Left ventricle myocardium inferior (tissue), 1 donor: ENCODE data around the gene PNPLA3. TPM values are rescaled to one million over a fixed set of nuclear protein-coding genes. Genes with fewer than 3 reads are reported as not detected.

Source experiments
- DNase-seq: peaks from one replicate; pipeline ENCODE4 v3.0.0-alpha.2; 2020
- H3K27ac ChIP-seq: fragments of 200-600 bp; replicated peaks from 2 replicates; pipeline ENCODE4 v1.8.0; 2021
- H3K27me3 ChIP-seq: fragments of 200-600 bp; 2 replicates; pipeline ENCODE4 v1.8.0; 2021; ENCODE audit warnings: low read depth
- H3K36me3 ChIP-seq: fragments of 200-600 bp; 2 replicates; pipeline ENCODE4 v1.8.0; 2021
- H3K4me1 ChIP-seq: fragments of 200-600 bp; 2 replicates; pipeline ENCODE4 v1.8.0; 2021
- H3K4me3 ChIP-seq: fragments of 200-600 bp; 2 replicates; pipeline ENCODE4 v1.8.0; 2021; ENCODE audit warnings: mild to moderate bottlenecking, moderate library complexity
- H3K9me3 ChIP-seq: fragments of 200-600 bp; replicated peaks from 2 replicates; pipeline ENCODE4 v1.8.0; 2021
- CTCF ChIP-seq: fragments of 200-600 bp; IDR thresholded peaks from 2 replicates; pipeline ENCODE4 v1.8.0; 2021; ENCODE audit warnings: antibody characterized with exemption, mild to moderate bottlenecking, borderline replicate concordance
- intact Hi-C: fragments of 100-400 bp; cut with micrococcal nuclease; formaldehyde crosslinking; loops from one replicate; pipeline ENCODE4 v1.11.0; 2022
- total RNA-seq: library from RNA; stranded (reverse); fragmentation: NEBNext Ultra II Directional; extraction: Animal tissue kit (Norgen Biotek cat#: 25700); gene quantifications from one replicate; pipeline ENCODE4 v1.2.1, GENCODE V29; 2021
- donor health status: DM: no; HTN: yes; CAD: no; lungs with severe emphysema.

The PNPLA3 gene
- total RNA-seq, 1 donor from 2014 or later: not detected

- Histone ChIP-seq H3K27me3 (peaks cover 65% of the 10 kb centered on the region), H3K36me3 (no peaks in the 10 kb centered on the region), H3K4me3 (no peak overlapping the region), H3K9me3 (no peaks in the 10 kb centered on the region), H3K4me1 (no peaks in the 10 kb centered on the region), H3K27ac (no peak overlapping the region)
- DNase-seq: no peak
- intact Hi-C loops: no loop called here
- TF ChIP-seq CTCF: no peak
Measured at GRCh38 chr22:43909708-43910107, 13.9 kb upstream of the PNPLA3 start.

- no peaks in the 10 kb centered on the region for H3K36me3 ChIP-seq
- H3K9me3 ChIP-seq: no peaks in the 10 kb centered on the region
- H3K4me1 ChIP-seq: no peaks in the 10 kb centered on the region
- intact Hi-C loops: no loop called here
- no peak for DNase-seq
- H3K27me3 ChIP-seq: peaks cover 65% of the 10 kb centered on the region
- TF ChIP-seq CTCF: no peak
- no peak overlapping the region for H3K4me3 ChIP-seq
- no peak overlapping the region for H3K27ac ChIP-seq
Measured at GRCh38 chr22:43910178-43910695, 13.4 kb upstream of the PNPLA3 start.

GRCh38 chr22:43911351-43911750 is 12.3 kb upstream of the PNPLA3 start:
- Histone ChIP-seq H3K27ac (no peak overlapping the region), H3K27me3 (peaks cover 66% of the 10 kb centered on the region), H3K4me3 (no peak overlapping the region), H3K9me3 (no peaks in the 10 kb centered on the region), H3K36me3 (no peaks in the 10 kb centered on the region), H3K4me1 (no peaks in the 10 kb centered on the region)
- no peak for TF ChIP-seq CTCF
- intact Hi-C loops: no loop called here
- DNase-seq: no peak

- Histone ChIP-seq H3K9me3 (no peaks in the 10 kb centered on the region), H3K4me3 (no peak overlapping the region), H3K36me3 (no peaks in the 10 kb centered on the region), H3K27ac (no peak overlapping the region), H3K4me1 (no peaks in the 10 kb centered on the region), H3K27me3 (peaks cover 97% of the 10 kb centered on the region)
- DNase-seq: no peak
- TF ChIP-seq CTCF: no peak
- intact Hi-C loops: no loop called here
Measured at GRCh38 chr22:43917521-43917920, 6.1 kb upstream of the PNPLA3 start.

GRCh38 chr22:43919106-43919973 is 4.3 kb upstream of the PNPLA3 start:
- Histone ChIP-seq H3K4me3 (no peak overlapping the region), H3K9me3 (no peaks in the 10 kb centered on the region), H3K36me3 (no peaks in the 10 kb centered on the region), H3K27me3 (peaks cover 94% of the 10 kb centered on the region), H3K4me1 (peaks cover 14% of the 10 kb centered on the region), H3K27ac (no peak overlapping the region)
- intact Hi-C loops: no loop called here
- no peak for TF ChIP-seq CTCF
- no peak for DNase-seq
